Measurements from ENCODE around the gene CCDC142.
A peak's percentile ranks its signal among the peaks of the same experiment; 100 is the strongest.

Gene CCDC142

GRCh38 chr2:74438248-74438647 is 44.5 kb downstream of the CCDC142 start:
- no peak for TF ChIP-seq CTCF (IDR thresholded peaks at IDR 0.05; ENCODE audit: unreplicated experiment in 3 of 3)
- H3K4me1 Mint-ChIP-seq: peaks cover 43% of the 10 kb centered on the region
- peaks cover 7% of the 10 kb centered on the region for H3K27me3 Mint-ChIP-seq (ENCODE audit: low read depth)
- peak overlapping the region; percentile 99 to 100 (median 99) for H3K27ac Mint-ChIP-seq
- H3K36me3 Mint-ChIP-seq (ENCODE audit: low read depth): peaks cover 29% of the 10 kb centered on the region
- H3K4me3 Mint-ChIP-seq: peak overlapping the region; percentile 96 to 98 (median 98)
- H3K9me3 Mint-ChIP-seq: no peaks in the 10 kb centered on the region

GRCh38 chr2:74436848-74437695 is 45.7 kb downstream of the CCDC142 start:
- peak overlapping the region in 2 of 3 experiments; percentile 10 to 100 for H3K27ac Mint-ChIP-seq
- no peaks in the 10 kb centered on the region for H3K9me3 Mint-ChIP-seq
- TF ChIP-seq CTCF (IDR thresholded peaks at IDR 0.05; ENCODE audit: unreplicated experiment in 3 of 3): no peak
- H3K27me3 Mint-ChIP-seq (ENCODE audit: low read depth): peaks cover 7% of the 10 kb centered on the region
- peaks cover 39% of the 10 kb centered on the region for H3K4me1 Mint-ChIP-seq
- H3K4me3 Mint-ChIP-seq: peak overlapping the region in 2 of 3 experiments; percentile 47 to 98
- H3K36me3 Mint-ChIP-seq (ENCODE audit: low read depth): peaks cover 34% of the 10 kb centered on the region

GRCh38 chr2:74436111-74436805 is 46.5 kb downstream of the CCDC142 start:
- Mint-ChIP-seq H3K4me1 (peaks cover 38% of the 10 kb centered on the region), H3K27ac (no peak overlapping the region), H3K36me3 (ENCODE audit: low read depth) (peaks cover 40% of the 10 kb centered on the region), H3K4me3 (no peak overlapping the region), H3K9me3 (no peaks in the 10 kb centered on the region), H3K27me3 (ENCODE audit: low read depth) (peaks cover 6% of the 10 kb centered on the region)
- TF ChIP-seq CTCF (IDR thresholded peaks at IDR 0.05; ENCODE audit: unreplicated experiment in 3 of 3): no peak

- Mint-ChIP-seq H3K27ac (peak overlapping the region; percentile 56 to 92 (median 79)), H3K27me3 (ENCODE audit: low read depth) (no peaks in the 10 kb centered on the region), H3K36me3 (ENCODE audit: low read depth) (peaks cover 63% of the 10 kb centered on the region), H3K4me1 (peaks cover 2% of the 10 kb centered on the region), H3K9me3 (no peaks in the 10 kb centered on the region), H3K4me3 (no peak overlapping the region)
- TF ChIP-seq CTCF (IDR thresholded peaks at IDR 0.05; ENCODE audit: unreplicated experiment in 3 of 3): no peak
These were observed 52.3 kb downstream of the CCDC142 start for GRCh38 chr2:74430502-74430901.

GRCh38 chr2:74429487-74430451 is 53.0 kb downstream of the CCDC142 start:
- no peak overlapping the region for H3K4me3 Mint-ChIP-seq
- H3K36me3 Mint-ChIP-seq (ENCODE audit: low read depth): peaks cover 65% of the 10 kb centered on the region
- H3K27ac Mint-ChIP-seq: peak overlapping the region; percentile 56 to 92 (median 79)

More at GRCh38 chr2:74429487-74430451, 53.0 kb downstream of the CCDC142 start:
- H3K27me3 Mint-ChIP-seq (ENCODE audit: low read depth): no peaks in the 10 kb centered on the region
- H3K9me3 Mint-ChIP-seq: no peaks in the 10 kb centered on the region
- no peaks in the 10 kb centered on the region for H3K4me1 Mint-ChIP-seq
- TF ChIP-seq CTCF (IDR thresholded peaks at IDR 0.05; ENCODE audit: unreplicated experiment in 3 of 3): no peak
